Nasal cavity respiratory epithelium epithelial cell of viscerocranial mucosa (primary cell): ENCODE results near the gene GPR15. TPM values are rescaled to one million over a fixed set of nuclear protein-coding genes. Genes with fewer than 3 reads are reported as not detected.

Experiments used
- total RNA-seq: library from RNA; depleted of rRNA; stranded (reverse); fragments of >200 nt; gene quantifications from 2 replicates; pipeline ENCODE4 v1.2.3, GENCODE V29; 2014

The GPR15 gene
- not detected in 2 replicates for total RNA-seq

GRCh38 chr3:98531622-98532274 is at the start of gene GPR15:
Gene GPR15 (plus strand): TSS chr3:98531978. CDS start chr3:98532034, 56 bp downstream.

GRCh38 chr3:98497381-98497780 is 34.4 kb upstream of the GPR15 start, which contains the start of gene OR5K2:
Gene OR5K2 (plus strand): TSS chr3:98497681. CDS start chr3:98497681, 0 bp downstream.

GRCh38 chr3:98522544-98523281 is 9.1 kb upstream of the GPR15 start, which contains the start of gene CLDND1:
Gene CLDND1 (minus strand): TSS chr3:98522902. CDS start chr3:98521424, 1,478 bp downstream.

Other genes starting within 250 kb of the GPR15 start
- not detected in 2 replicates for gene OR5H2, start 249.5 kb upstream of the GPR15 start, total RNA-seq
- gene OR5K4, start 178.1 kb upstream of the GPR15 start, total RNA-seq = not detected in 2 replicates
- not detected in 2 replicates for gene OR5K3, start 141.3 kb upstream of the GPR15 start, total RNA-seq
- gene OR5K1, start 68.8 kb upstream of the GPR15 start, total RNA-seq = not detected in 2 replicates
- gene OR5K2, start 34.3 kb upstream of the GPR15 start, total RNA-seq = not detected in 2 replicates
- 180 and 194 TPM in 2 replicates for gene CLDND1, start 9.1 kb upstream of the GPR15 start, total RNA-seq
- gene CPOX, start 61.6 kb downstream of the GPR15 start, total RNA-seq = 28.4 and 30.0 TPM in 2 replicates
- gene ST3GAL6, start 231.4 kb downstream of the GPR15 start, total RNA-seq = 1.4 and 4.3 TPM in 2 replicates